Common myeloid progenitor, CD34-positive (primary cell): Measurements from ENCODE around the gene C2CD2L.

ENCODE experiments used
- CTCF ChIA-PET: fragments of 350-600 bp; sonication (Branson Sonifier 250); formaldehyde crosslinking; loops from one replicate; lab custom pipeline; 2021; ENCODE audit warnings: antibody characterized with exemption; lab: Charles Lee
- POLR2A ChIA-PET: fragments of 350-600 bp; sonication (Branson Sonifier 250); formaldehyde crosslinking; loops from one replicate; lab custom pipeline; 2021; ENCODE audit warnings: antibody characterized with exemption; lab: Charles Lee
- DNase-seq, 3 donors: peaks; one replicate each; pipeline versions ENCODE4 v3.0.0 to v3.0.0-alpha.2; 2013
- H3K27ac ChIP-seq, 2 experiments: 1 replicate in 1 of 2; 2 replicates in 1 of 2; pipeline ENCODE4 v1.7.0; 2013; ENCODE audit warnings: inconsistent platforms in 2 of 2, low read length in 2 of 2, mild to moderate bottlenecking in 2 of 2, low read depth in 1 of 2, moderate library complexity in 1 of 2; ENCODE audit not compliant: severe bottlenecking in 2 of 2, insufficient read depth in 1 of 2, poor library complexity in 1 of 2
- H3K27me3 ChIP-seq, 5 experiments: replicated peaks in 2 of 5; 1 replicate in 3 of 5; 2 replicates in 2 of 5; pipeline versions ENCODE4 v1.6.1 to v1.7.0; 2013; ENCODE audit warnings: low read length in 4 of 5, mild to moderate bottlenecking in 2 of 5, moderate library complexity in 2 of 5, inconsistent platforms in 1 of 5; ENCODE audit not compliant: insufficient read depth in 5 of 5, control insufficient read depth in 4 of 5
- H3K36me3 ChIP-seq, 4 experiments: 1 replicate in 2 of 4; 2 replicates in 2 of 4; pipeline versions ENCODE4 v1.6.1 to v1.7.0; 2013; ENCODE audit warnings: low read length in 3 of 4, control low read depth in 1 of 4, mild to moderate bottlenecking in 1 of 4; ENCODE audit not compliant: control insufficient read depth in 4 of 4, insufficient read depth in 4 of 4
- H3K4me1 ChIP-seq, 4 experiments: 1 replicate in 3 of 4; 2 replicates in 1 of 4; pipeline versions ENCODE4 v1.6.1 to v1.7.1; 2013; ENCODE audit warnings: low read length in 3 of 4, mild to moderate bottlenecking in 3 of 4, control low read depth in 1 of 4, inconsistent platforms in 1 of 4, moderate library complexity in 1 of 4; ENCODE audit not compliant: control insufficient read depth in 4 of 4, insufficient read depth in 4 of 4; ENCODE audit errors: control extremely low read depth in 1 of 4
- H3K4me3 ChIP-seq, 7 experiments: 1 replicate in 4 of 7; 2 replicates in 3 of 7; pipeline versions ENCODE4 v1.5.1 to v1.7.0; 2013; ENCODE audit warnings: mild to moderate bottlenecking in 7 of 7, low read length in 6 of 7, moderate library complexity in 6 of 7, inconsistent platforms in 2 of 7, low read depth in 2 of 7, control low read depth in 1 of 7; ENCODE audit not compliant: insufficient read depth in 4 of 7, control insufficient read depth in 1 of 7; ENCODE audit errors: extremely low read depth in 1 of 7
- H3K9me3 ChIP-seq, 5 experiments: 1 replicate in 4 of 5; 2 replicates in 1 of 5; pipeline versions ENCODE4 v1.6.1 to v1.7.1; 2013; ENCODE audit warnings: low read length in 4 of 5, mild to moderate bottlenecking in 2 of 5, inconsistent platforms in 1 of 5, low read depth in 1 of 5, moderate library complexity in 1 of 5; ENCODE audit not compliant: control insufficient read depth in 4 of 5, insufficient read depth in 2 of 5; ENCODE audit errors: control extremely low read depth in 1 of 5
- WGBS: methylation state at CpG from one replicate; pipeline ENCODE4 v1.1.5; 2013; ENCODE audit not compliant: insufficient coverage; 5-methylcytosine and 5-hydroxymethylcytosine counted together

The C2CD2L gene

GRCh38 chr11:119108857-119109221 is 1.7 kb downstream of the C2CD2L start:
- Histone ChIP-seq H3K9me3 (no peaks in the 10 kb centered on the region), H3K36me3 (peaks cover 0 to 39% (median 25%) of the 10 kb centered on the region in 4 experiments), H3K27ac (peak overlapping the region in 1 of 2 experiments; percentile 47), H3K4me3 (peak overlapping the region in 4 of 7 experiments; percentile 71 to 90 (median 80)), H3K27me3 (no peaks in the 10 kb centered on the region), H3K4me1 (peaks cover 13 to 32% (median 24%) of the 10 kb centered on the region in 4 experiments)
- ChIA-PET CTCF (interaction anchor here (0.9 to 6.1 kb wide), 5 partner anchors 10 to 214 kb away, joined by 3 to 45 read pairs (median 3); partner anchors contain the start of gene HINFP), POLR2A (no interaction called here)
- 100% methylated on average over 1 of the region's 2 CpGs for WGBS
- no peak for DNase-seq

- H3K27ac ChIP-seq, result no peak overlapping the region
- no peak overlapping the region for H3K4me3 ChIP-seq
- WGBS, result 94% methylated on average over 3 of the region's 3 CpGs
- ChIA-PET POLR2A (no interaction called here), CTCF (interaction anchor here (0.9 to 6.1 kb wide), 4 partner anchors 11 to 213 kb away, joined by 3 to 45 read pairs (median 12); partner anchors contain the start of gene HINFP)
- H3K4me1 ChIP-seq, result peaks cover 13 to 32% (median 24%) of the 10 kb centered on the region in 4 experiments
- peaks cover 0 to 48% (median 29%) of the 10 kb centered on the region in 4 experiments for H3K36me3 ChIP-seq
- no peaks in the 10 kb centered on the region for H3K9me3 ChIP-seq
- DNase-seq, result no peak
- no peaks in the 10 kb centered on the region for H3K27me3 ChIP-seq
Measured at GRCh38 chr11:119109843-119110242, 2.7 kb downstream of the C2CD2L start.

GRCh38 chr11:119110439-119110838 is 3.3 kb downstream of the C2CD2L start:
- ChIA-PET POLR2A (no interaction called here), CTCF (interaction anchor here (4.8 to 6.1 kb wide), 2 partner anchors 10 to 12 kb away, joined by 20 to 45 read pairs; partner anchors contain the start of gene HINFP)
- peaks cover 0 to 50% (median 29%) of the 10 kb centered on the region in 4 experiments for H3K36me3 ChIP-seq
- H3K9me3 ChIP-seq, result no peaks in the 10 kb centered on the region
- 97% methylated on average over 7 of the region's 10 CpGs for WGBS
- H3K27me3 ChIP-seq, result no peaks in the 10 kb centered on the region
- no peak overlapping the region for H3K27ac ChIP-seq
- H3K4me1 ChIP-seq, result peaks cover 16 to 35% (median 29%) of the 10 kb centered on the region in 4 experiments
- H3K4me3 ChIP-seq, result no peak overlapping the region
- no peak for DNase-seq

- peaks cover 13 to 30% (median 29%) of the 10 kb centered on the region in 4 experiments for H3K4me1 ChIP-seq
- ChIA-PET POLR2A (interaction anchor here (0.8 kb wide), 1 partner anchor 9 kb away, joined by 3 read pairs; no protein-coding TSS in a partner anchor), CTCF (interaction anchor here (1.0 to 6.1 kb wide), 3 partner anchors 9 to 85 kb away, joined by 3 to 45 read pairs (median 20); partner anchors contain the start of gene HINFP)
- DNase-seq, result no peak
- H3K27ac ChIP-seq, result no peak overlapping the region
- H3K4me3 ChIP-seq, result no peak overlapping the region
- peaks cover 0 to 57% (median 30%) of the 10 kb centered on the region in 4 experiments for H3K36me3 ChIP-seq
- 98% methylated on average over 11 of the region's 11 CpGs for WGBS
- H3K27me3 ChIP-seq, result no peaks in the 10 kb centered on the region
- no peaks in the 10 kb centered on the region for H3K9me3 ChIP-seq
Measured at GRCh38 chr11:119111361-119111925, 4.3 kb downstream of the C2CD2L start.

GRCh38 chr11:119112314-119113020 is 5.3 kb downstream of the C2CD2L start:
- H3K4me1 ChIP-seq, result peaks cover 11 to 24% (median 23%) of the 10 kb centered on the region in 4 experiments
- POLR2A ChIA-PET, result interaction anchor here (0.8 kb wide), 1 partner anchor 10 kb away, joined by 3 read pairs; no protein-coding TSS in a partner anchor
- H3K9me3 ChIP-seq, result no peaks in the 10 kb centered on the region
- H3K36me3 ChIP-seq, result peaks cover 0 to 63% (median 30%) of the 10 kb centered on the region in 4 experiments
- DNase-seq, result no peak
- no peaks in the 10 kb centered on the region for H3K27me3 ChIP-seq
- WGBS, result 89% methylated on average over 8 of the region's 12 CpGs
- no peak overlapping the region for H3K27ac ChIP-seq
- CTCF ChIA-PET, result interaction anchor here (1.0 to 4.8 kb wide), 3 partner anchors 14 to 175 kb away, joined by 3 to 20 read pairs (median 3); no protein-coding TSS in a partner anchor
- H3K4me3 ChIP-seq, result no peak overlapping the region

DNA sequence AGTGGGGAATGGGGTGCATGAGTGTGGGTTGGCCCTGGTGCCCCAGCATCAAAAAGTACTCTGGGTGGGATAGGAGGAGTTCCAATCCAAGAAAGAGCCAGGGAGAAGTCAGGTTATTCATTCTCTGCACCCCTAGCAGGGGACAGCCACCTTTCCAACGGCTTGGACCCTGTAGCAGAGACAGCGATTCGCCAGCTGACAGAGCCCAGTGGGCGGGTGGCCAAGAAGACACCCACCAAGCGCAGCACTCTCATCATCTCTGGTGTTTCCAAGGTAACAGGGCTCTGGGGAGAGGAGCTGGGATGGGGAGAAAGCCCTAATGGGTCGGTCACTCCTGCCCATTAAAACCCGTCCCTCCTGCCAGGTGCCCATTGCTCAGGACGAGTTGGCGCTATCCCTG is 6.6 kb downstream of the C2CD2L start:
- 95% methylated on average over 9 of the region's 9 CpGs for WGBS
- CTCF ChIA-PET, result interaction anchor here (1.3 to 1.7 kb wide), 2 partner anchors 11 to 174 kb away, joined by 3 to 5 read pairs; partner anchors contain the start of gene DPAGT1
- H3K36me3 ChIP-seq, result peaks cover 0 to 63% (median 30%) of the 10 kb centered on the region in 4 experiments
- no peaks in the 10 kb centered on the region for H3K27me3 ChIP-seq
- peaks cover 5 to 15% (median 12%) of the 10 kb centered on the region in 4 experiments for H3K4me1 ChIP-seq
- DNase-seq, result no peak
- H3K4me3 ChIP-seq, result no peak overlapping the region
- POLR2A ChIA-PET, result no interaction called here
- H3K9me3 ChIP-seq, result no peaks in the 10 kb centered on the region
- no peak overlapping the region for H3K27ac ChIP-seq
